Adrenal gland (tissue), 12 donors: ENCODE data around the gene CALHM3. TPM values are rescaled to one million over a fixed set of nuclear protein-coding genes. Genes with fewer than 3 reads are reported as not detected.

ENCODE experiments used
- DNase-seq, 7 donors: peaks; one replicate each; pipeline ENCODE4 v3.0.0-alpha.2; 2019 to 2020
- H3K27ac ChIP-seq, 5 donors: fragments of 200-600 bp; sonication (generic) in 4 of 5; 1 replicate in 3 of 5; 2 replicates in 2 of 5; pipeline versions ENCODE4 v1.5.1 to v1.8.0; 2016 to 2020; ENCODE audit warnings: mild to moderate bottlenecking in 1 of 5
- H3K27me3 ChIP-seq: fragments of 200-600 bp; 2 replicates; pipeline ENCODE4 v1.8.0; 2021
- H3K36me3 ChIP-seq, 2 donors: fragments of 200-600 bp; replicated peaks in 1 of 2; 1 replicate in 1 of 2; 2 replicates in 1 of 2; pipeline versions ENCODE4 v1.5.1 to v1.8.0; 2018 to 2022
- H3K4me1 ChIP-seq, 2 donors: fragments of 200-600 bp; replicated peaks in 1 of 2; 1 replicate in 1 of 2; 2 replicates in 1 of 2; pipeline versions ENCODE4 v1.5.1 to v1.8.0; 2018 to 2021
- H3K4me3 ChIP-seq, 4 donors: fragments of 200-600 bp; sonication (generic) in 3 of 4; one replicate each; pipeline ENCODE4 v1.5.1; 2016 to 2018
- H3K9me3 ChIP-seq, 3 donors: fragments of 200-600 bp; sonication (generic) in 1 of 3; replicated peaks in 1 of 3; 1 replicate in 2 of 3; 2 replicates in 1 of 3; pipeline versions ENCODE4 v1.5.1 to v1.8.0; 2016 to 2021
- POLR2A ChIP-seq, 2 donors: fragments of 450-650 bp; IDR thresholded peaks; one replicate each; pipeline ENCODE4 v1.6.1; 2017; ENCODE audit warnings: antibody characterized with exemption in 2 of 2, mild to moderate bottlenecking in 2 of 2, moderate library complexity in 1 of 2
- WGBS, 4 donors: extraction: QIAGEN DNeasy Blood & Tissue Kit in 2 of 4; methylation state at CpG; one replicate each; pipeline versions ENCODE4 v1.1.5 to v1.1.7; 2013 to 2017; 5-methylcytosine and 5-hydroxymethylcytosine counted together
- intact Hi-C, 2 donors: fragments of 100-400 bp; cut with DNase I; formaldehyde crosslinking; loops; one replicate each; pipeline versions ENCODE4 v1.14.1 to v1.15.0; 2022 to 2023
- polyA plus RNA-seq, 3 donors: library from polyadenylated mRNA; stranded (reverse); fragments of 200-250 nt in 2 of 3; fragments of 350-450 nt in 1 of 3; fragmentation: Illumina TruSeq in 1 of 3; extraction: RNeasy Lipid Tissue Mini Kit (QIAGEN cat#74804) in 1 of 3; gene quantifications; one replicate each; pipeline ENCODE4 v1.2.3, GENCODE V29; 2013 to 2014
- total RNA-seq, 9 donors: library from RNA; depleted of rRNA in 4 of 9; stranded (reverse); fragments of >200 nt in 4 of 9; fragments of 120-200 nt in 1 of 9; fragmentation: NEBNext Ultra II Directional in 1 of 9; extraction: Animal tissue kit (Norgen Biotek cat#: 25700) in 1 of 9; gene quantifications; one replicate each; pipeline versions ENCODE4 v1.1.0 to v1.2.4, GENCODE V29; 2013 to 2023
- TF ChIP-seq, protein P1 (sequence below), 6 experiments: fragments of 450-650 bp in 4 of 6; fragments of 200-600 bp in 2 of 6; sonication (generic) in 1 of 6; IDR thresholded peaks; 1 replicate in 5 of 6; 2 replicates in 1 of 6; pipeline versions ENCODE4 v1.5.1 to v1.8.0; 2016 to 2021; ENCODE audit warnings: antibody characterized with exemption in 6 of 6, mild to moderate bottlenecking in 2 of 6, moderate library complexity in 1 of 6
- donor health status: healthy with polysubstance abuse.
- donor health status: Bipolar disorder and iron deficiency.
- donor health status: DM: yes; HTN: yes; CAD: no.
- donor health status: DM: no; HTN: no; CAD: no.
- donor health status: DM: no; HTN: no; CAD: no.
- donor health status: DM: yes; HTN: yes; CAD: no.

The CALHM3 gene
- total and polyA plus RNA-seq, 12 donors = 0.03 TPM; not detected in 11

DNA sequence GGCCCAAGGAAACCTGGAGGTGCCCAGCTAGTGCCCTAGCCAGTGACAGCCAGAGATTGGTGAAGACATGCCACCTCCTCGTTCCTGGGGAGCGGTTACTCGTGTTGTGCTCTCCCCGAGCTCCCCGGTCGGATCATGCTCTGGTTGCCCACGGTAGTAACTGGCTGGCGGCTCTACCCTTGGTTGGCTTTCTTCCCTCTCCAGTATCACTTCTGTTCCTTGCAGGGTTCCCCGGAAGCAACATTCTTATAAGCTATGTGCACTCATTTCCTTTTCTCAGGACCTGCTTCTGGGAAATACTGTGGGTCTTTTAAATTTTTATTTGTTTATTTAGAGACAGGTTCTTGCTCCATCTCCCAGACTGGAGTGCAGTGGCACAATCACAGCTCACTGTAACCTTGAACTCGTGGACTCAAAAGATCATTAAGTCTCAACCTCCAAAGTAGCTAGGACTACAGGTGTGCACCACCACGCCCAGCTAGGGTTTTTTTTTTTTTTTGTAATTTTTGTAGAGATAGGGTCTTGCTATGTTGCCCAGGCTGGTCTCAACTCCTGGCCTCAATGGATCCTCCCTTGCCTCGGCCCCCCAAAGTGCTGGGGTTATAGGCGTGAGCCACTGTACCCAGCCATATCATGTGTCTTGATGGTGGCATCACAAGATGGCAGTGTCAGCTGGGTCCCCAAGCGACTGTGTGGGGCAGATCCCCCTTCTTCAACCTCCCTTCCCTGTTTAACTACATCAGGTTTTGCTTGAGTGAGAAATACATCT is 13.4 kb downstream of the CALHM3 start:
- WGBS, 4 donors = 78 to 91% (median 84%) methylated on average over 14 of the region's 14 CpGs
- intact Hi-C loops = no loop called here
- Histone ChIP-seq H3K27ac (no peak overlapping the region), H3K4me1 (no peaks in the 10 kb centered on the region), H3K4me3 (no peak overlapping the region), H3K36me3 (no peaks in the 10 kb centered on the region), H3K27me3 (no peaks in the 10 kb centered on the region), H3K9me3 (no peaks in the 10 kb centered on the region)
- no peak for DNase-seq
- no peak for TF ChIP-seq POLR2A (IDR thresholded peaks at IDR 0.05)
- TF ChIP-seq, protein P1, sequence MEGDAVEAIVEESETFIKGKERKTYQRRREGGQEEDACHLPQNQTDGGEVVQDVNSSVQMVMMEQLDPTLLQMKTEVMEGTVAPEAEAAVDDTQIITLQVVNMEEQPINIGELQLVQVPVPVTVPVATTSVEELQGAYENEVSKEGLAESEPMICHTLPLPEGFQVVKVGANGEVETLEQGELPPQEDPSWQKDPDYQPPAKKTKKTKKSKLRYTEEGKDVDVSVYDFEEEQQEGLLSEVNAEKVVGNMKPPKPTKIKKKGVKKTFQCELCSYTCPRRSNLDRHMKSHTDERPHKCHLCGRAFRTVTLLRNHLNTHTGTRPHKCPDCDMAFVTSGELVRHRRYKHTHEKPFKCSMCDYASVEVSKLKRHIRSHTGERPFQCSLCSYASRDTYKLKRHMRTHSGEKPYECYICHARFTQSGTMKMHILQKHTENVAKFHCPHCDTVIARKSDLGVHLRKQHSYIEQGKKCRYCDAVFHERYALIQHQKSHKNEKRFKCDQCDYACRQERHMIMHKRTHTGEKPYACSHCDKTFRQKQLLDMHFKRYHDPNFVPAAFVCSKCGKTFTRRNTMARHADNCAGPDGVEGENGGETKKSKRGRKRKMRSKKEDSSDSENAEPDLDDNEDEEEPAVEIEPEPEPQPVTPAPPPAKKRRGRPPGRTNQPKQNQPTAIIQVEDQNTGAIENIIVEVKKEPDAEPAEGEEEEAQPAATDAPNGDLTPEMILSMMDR (IDR thresholded peaks at IDR 0.05) = no peak

DNA sequence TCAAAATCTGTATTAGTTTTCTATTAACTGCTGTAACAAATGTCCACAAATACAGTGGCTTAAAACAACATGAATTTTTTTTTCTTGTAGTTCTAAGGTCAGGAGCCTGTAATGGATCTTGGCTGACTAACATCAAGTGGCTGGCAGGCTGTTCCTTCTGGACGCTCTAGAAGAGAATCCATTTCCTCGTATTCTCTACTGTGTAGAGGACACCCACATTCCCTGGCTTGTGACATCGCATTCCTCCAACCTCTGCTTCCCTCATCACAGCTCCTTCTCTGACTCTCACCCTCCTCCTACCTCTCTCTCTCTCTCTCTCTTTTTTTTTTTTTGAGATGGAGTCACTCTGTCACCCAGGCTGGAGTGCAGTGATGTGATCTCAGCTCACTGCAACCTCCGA is 15.5 kb downstream of the CALHM3 start:
- no peak overlapping the region for H3K27ac ChIP-seq
- WGBS, 4 donors = 62 to 80% (median 72%) methylated on average over 4 of the region's 4 CpGs
- intact Hi-C loops = no loop called here
- no peak for DNase-seq
- H3K4me1 ChIP-seq = no peaks in the 10 kb centered on the region
- H3K4me3 ChIP-seq = no peak overlapping the region
- no peaks in the 10 kb centered on the region for H3K9me3 ChIP-seq
- H3K36me3 ChIP-seq = no peaks in the 10 kb centered on the region
- no peaks in the 10 kb centered on the region for H3K27me3 ChIP-seq
- no peak for TF ChIP-seq POLR2A (IDR thresholded peaks at IDR 0.05)
- TF ChIP-seq, protein P1 (IDR thresholded peaks at IDR 0.05) = no peak

DNA sequence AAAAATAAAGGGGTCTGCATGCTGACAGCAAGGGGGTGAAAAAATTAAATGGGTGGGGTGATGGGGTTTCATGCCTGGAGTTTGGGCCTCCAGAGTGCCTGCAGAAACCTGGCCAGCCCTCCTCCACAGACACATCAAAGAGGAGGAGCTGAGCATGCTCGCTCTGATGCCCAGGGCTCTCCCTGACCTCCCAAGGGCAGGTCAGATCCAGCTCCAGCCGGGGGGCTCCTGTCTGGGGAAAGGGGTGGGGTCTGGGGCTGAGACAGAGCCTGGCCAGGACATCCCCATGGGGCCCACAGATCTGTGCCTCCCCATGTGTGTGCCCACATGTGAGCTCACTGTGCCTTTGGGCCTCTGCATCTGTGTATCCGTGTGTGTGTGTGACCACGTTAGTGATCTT is 19.4 kb downstream of the CALHM3 start:
- intact Hi-C loops = no loop called here
- Histone ChIP-seq H3K27ac (no peak overlapping the region), H3K36me3 (no peaks in the 10 kb centered on the region), H3K9me3 (no peaks in the 10 kb centered on the region), H3K27me3 (no peaks in the 10 kb centered on the region), H3K4me3 (no peak overlapping the region), H3K4me1 (no peaks in the 10 kb centered on the region)
- WGBS, 4 donors = 60 to 64% (median 61%) methylated on average over 3 to 4 of the region's 4 CpGs; no CpG with 5 or more reads in 1 of the 4 donors
- DNase-seq = no peak
- TF ChIP-seq, protein P1 (IDR thresholded peaks at IDR 0.05) = no peak
- TF ChIP-seq POLR2A (IDR thresholded peaks at IDR 0.05) = no peak

DNA sequence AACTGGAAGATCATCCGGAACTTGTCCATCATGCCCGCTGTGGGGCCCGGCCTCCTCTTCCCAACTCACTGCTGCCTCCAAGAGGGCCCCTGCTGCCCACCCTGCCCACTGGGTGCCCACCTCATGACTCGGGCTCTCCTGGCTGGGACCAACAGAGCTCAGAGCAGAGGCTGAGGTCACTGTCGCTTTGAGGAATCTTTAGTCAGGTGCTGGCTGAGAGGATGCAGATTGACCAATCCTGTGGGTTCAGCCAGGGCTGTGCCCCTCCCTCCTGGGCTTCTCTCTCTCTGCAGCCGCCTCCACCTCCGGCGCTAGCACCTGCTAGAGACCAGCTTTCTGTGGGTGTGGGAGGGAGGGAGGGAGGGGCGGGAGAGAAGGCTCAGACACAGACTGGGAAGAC is 20.3 kb downstream of the CALHM3 start, which contains the start of gene CALHM1:
TSS of gene CALHM1 (minus strand) at position 181 of the 400 bp plus-strand sequence. CDS start at position 32, 149 bp downstream.
- 55 to 100% (median 83%) methylated on average over 1 to 9 of the region's 9 CpGs for WGBS, 4 donors
- intact Hi-C loops = no loop called here
- TF ChIP-seq, protein P1 (IDR thresholded peaks at IDR 0.05) = no peak
- TF ChIP-seq POLR2A (IDR thresholded peaks at IDR 0.05) = no peak
- Histone ChIP-seq H3K27ac (no peak within 1 kb of the TSS), H3K36me3 (no peaks in the 10 kb centered on the region), H3K27me3 (no peaks in the 10 kb centered on the region), H3K4me1 (no peaks in the 10 kb centered on the region), H3K9me3 (no peaks in the 10 kb centered on the region), H3K4me3 (no peak within 1 kb of the TSS)
- DNase-seq = no peak
